ENCODE results near the gene HDC. TPM values are rescaled to one million over a fixed set of nuclear protein-coding genes. Genes with fewer than 3 reads are reported as not detected.

Gene HDC
- total RNA-seq, 1 experiment from 2014 or later: not detected

- Histone ChIP-seq H2AFZ (ENCODE audit: low read depth, low read length, poor library complexity, severe bottlenecking) (no peak overlapping the region), H3K27me3 (ENCODE audit: insufficient read depth, low read length) (no peaks in the 10 kb centered on the region), H3K9me2 (ENCODE audit: insufficient read depth) (no peaks in the 10 kb centered on the region), H3K9me3 (ENCODE audit: control insufficient read depth in 1 of 2, insufficient read depth in 1 of 2, low read depth in 1 of 2, low read length in 2 of 2) (no peaks in the 10 kb centered on the region), H3K4me2 (ENCODE audit: low read length) (no peak overlapping the region), H3K36me3 (ENCODE audit: control insufficient read depth in 1 of 2, insufficient read depth in 2 of 2, low read length in 2 of 2) (no peaks in the 10 kb centered on the region), H3K4me1 (ENCODE audit: control insufficient read depth in 1 of 2, insufficient read depth in 2 of 2, low read length in 2 of 2) (no peaks in the 10 kb centered on the region), H3K79me2 (ENCODE audit: insufficient read depth, low read length) (no peaks in the 10 kb centered on the region), H4K20me1 (ENCODE audit: insufficient read depth) (no peaks in the 10 kb centered on the region), H3K4me3 (replicated peaks in 1 of 2; ENCODE audit: low read depth in 1 of 2, low read length in 2 of 2) (no peak overlapping the region), H3K27ac (ENCODE audit: low read depth, low read length) (no peak overlapping the region), H3K9ac (ENCODE audit: low read length) (no peak overlapping the region)
- BruUV-seq (replicated peaks): no TSS peak
- no peak for TF ChIP-seq EZH2phosphoT487 (IDR thresholded peaks at IDR 0.05; ENCODE audit: borderline replicate concordance)
- no peak for TF ChIP-seq MAX (IDR thresholded peaks at IDR 0.05)
- TF ChIP-seq RAD21 (IDR thresholded peaks at IDR 0.05; ENCODE audit: low read depth): no peak
- TF ChIP-seq CBX3 (IDR thresholded peaks at IDR 0.05; ENCODE audit: low read depth): no peak
- ATAC-seq (no peak), DNase-seq (ENCODE audit: low read depth, low spot score) (no peak)
- ChIA-PET RAD21 (ENCODE audit: low non-redundant PET in 1 of 2, low total read pairs in 2 of 2, uncharacterized antibody in 2 of 2, unreplicated experiment in 2 of 2) (no interaction called here), POLR2A (no interaction called here), CTCF (no interaction called here)
- intact Hi-C loops (cut with micrococcal nuclease): no loop called here
These were observed 29.1 kb downstream of the HDC start for GRCh38 chr15:50236433-50236832.

GRCh38 chr15:50235794-50236193 is 29.7 kb downstream of the HDC start:
- Histone ChIP-seq H3K4me3 (replicated peaks in 1 of 2; ENCODE audit: low read depth in 1 of 2, low read length in 2 of 2) (no peak overlapping the region), H3K9me3 (ENCODE audit: control insufficient read depth in 1 of 2, insufficient read depth in 1 of 2, low read depth in 1 of 2, low read length in 2 of 2) (no peaks in the 10 kb centered on the region), H3K79me2 (ENCODE audit: insufficient read depth, low read length) (no peaks in the 10 kb centered on the region), H4K20me1 (ENCODE audit: insufficient read depth) (no peaks in the 10 kb centered on the region), H3K36me3 (ENCODE audit: control insufficient read depth in 1 of 2, insufficient read depth in 2 of 2, low read length in 2 of 2) (no peaks in the 10 kb centered on the region), H3K9me2 (ENCODE audit: insufficient read depth) (no peaks in the 10 kb centered on the region), H3K27ac (ENCODE audit: low read depth, low read length) (no peak overlapping the region), H3K4me1 (ENCODE audit: control insufficient read depth in 1 of 2, insufficient read depth in 2 of 2, low read length in 2 of 2) (no peaks in the 10 kb centered on the region), H3K9ac (ENCODE audit: low read length) (no peak overlapping the region), H2AFZ (ENCODE audit: low read depth, low read length, poor library complexity, severe bottlenecking) (no peak overlapping the region), H3K4me2 (ENCODE audit: low read length) (no peak overlapping the region), H3K27me3 (ENCODE audit: insufficient read depth, low read length) (no peaks in the 10 kb centered on the region)
- DNase-seq (ENCODE audit: low read depth, low spot score) (no peak), ATAC-seq (no peak)
- BruUV-seq (replicated peaks): no TSS peak
- ChIA-PET RAD21 (ENCODE audit: low non-redundant PET in 1 of 2, low total read pairs in 2 of 2, uncharacterized antibody in 2 of 2, unreplicated experiment in 2 of 2) (no interaction called here), POLR2A (no interaction called here), CTCF (no interaction called here)
- intact Hi-C loops (cut with micrococcal nuclease): no loop called here
- no peak for TF ChIP-seq CTCF (IDR thresholded peaks at IDR 0.05 in 2 of 3, conservative IDR thresholded peaks at IDR 0.05 in 1 of 3; ENCODE audit: borderline replicate concordance in 1 of 3, insufficient read depth in 1 of 3, low read depth in 2 of 3, low read length in 2 of 3)
- no peak for TF ChIP-seq EZH2phosphoT487 (IDR thresholded peaks at IDR 0.05; ENCODE audit: borderline replicate concordance)
- no peak for TF ChIP-seq ATF3 (IDR thresholded peaks at IDR 0.05)
- TF ChIP-seq EZH2 (IDR thresholded peaks at IDR 0.05): no peak
- TF ChIP-seq FOSL1 (IDR thresholded peaks at IDR 0.05; ENCODE audit: low read depth): no peak
- no peak for TF ChIP-seq RAD21 (IDR thresholded peaks at IDR 0.05; ENCODE audit: low read depth)
- TF ChIP-seq SIN3A (IDR thresholded peaks at IDR 0.05; ENCODE audit: low read depth): no peak
- no peak for TF ChIP-seq POLR2AphosphoS5 (IDR thresholded peaks at IDR 0.05; ENCODE audit: low read depth, low read length)
- TF ChIP-seq TCF7L2 (IDR thresholded peaks at IDR 0.05; ENCODE audit: borderline replicate concordance, extremely low read depth, insufficient read depth, insufficient read length): no peak
- no peak for TF ChIP-seq ELF1 (IDR thresholded peaks at IDR 0.05; ENCODE audit: borderline replicate concordance, low read depth)
- TF ChIP-seq MAX (IDR thresholded peaks at IDR 0.05): no peak
- TF ChIP-seq REST (IDR thresholded peaks at IDR 0.05; ENCODE audit: low read depth): no peak
